ENCODE measurements around the gene TBP.
"Not testable (repeated sequence)": the region's sequence is repeated elsewhere in the genome, so short reads cannot be mapped to it uniquely, and the experiment has no call there.

TBP gene

GRCh38 chr6:170554013-170554795 is at the start of gene TBP:
Gene TBP (plus strand): TSS chr6:170554369. CDS start chr6:170557030, 2,661 bp downstream.
- DNase-seq = peak; percentile 96 to 97

GRCh38 chr6:170504479-170504878 is 49.7 kb upstream of the TBP start:
- DNase-seq = no peak

- DNase-seq = no peak
These were observed 48.9 kb upstream of the TBP start for GRCh38 chr6:170505306-170505705.

GRCh38 chr6:170506446-170506845 is 47.7 kb upstream of the TBP start:
- no peak for DNase-seq

GRCh38 chr6:170507728-170508127 is 46.4 kb upstream of the TBP start:
- DNase-seq = not testable (repeated sequence)

GRCh38 chr6:170508275-170508674 is 45.9 kb upstream of the TBP start:
- DNase-seq = not testable (repeated sequence)

- not testable (repeated sequence) for DNase-seq
These were observed 45.1 kb upstream of the TBP start for GRCh38 chr6:170508892-170509722.

- no peak for DNase-seq
These were observed 44.5 kb upstream of the TBP start for GRCh38 chr6:170509723-170510018.

GRCh38 chr6:170510631-170511030 is 43.5 kb upstream of the TBP start:
- no peak for DNase-seq

- DNase-seq = no peak
These were observed 41.9 kb upstream of the TBP start for GRCh38 chr6:170512249-170512648.

GRCh38 chr6:170514908-170515307 is 39.3 kb upstream of the TBP start:
- no peak for DNase-seq

GRCh38 chr6:170516783-170517616 is 37.2 kb upstream of the TBP start:
- peak; percentile 14 to 36 for DNase-seq

GRCh38 chr6:170522565-170523183 is 31.5 kb upstream of the TBP start:
- no peak for DNase-seq

- DNase-seq = no peak
These were observed 30.7 kb upstream of the TBP start for GRCh38 chr6:170523256-170524171.

GRCh38 chr6:170524172-170524502 is 30.0 kb upstream of the TBP start:
- DNase-seq = no peak

GRCh38 chr6:170525795-170526194 is 28.4 kb upstream of the TBP start:
- DNase-seq = no peak

GRCh38 chr6:170527995-170528394 is 26.2 kb upstream of the TBP start:
- not testable (repeated sequence) for DNase-seq

GRCh38 chr6:170529839-170530469 is 24.2 kb upstream of the TBP start:
- DNase-seq = peak; percentile 69 to 76

GRCh38 chr6:170532867-170533488 is 21.2 kb upstream of the TBP start:
- DNase-seq = no peak

GRCh38 chr6:170533792-170534191 is 20.4 kb upstream of the TBP start:
- no peak for DNase-seq

- DNase-seq = no peak
These were observed 19.2 kb upstream of the TBP start for GRCh38 chr6:170535004-170535403.

Measured in activated CD4-positive, alpha-beta T cell treated with anti-CD3 and anti-CD28 coated beads, Interleukin-2, amount 50 U/mL, for 48 hours (primary cell).